K562 (cell line): ENCODE data around the gene FMOD. TPM values are rescaled to one million over a fixed set of nuclear protein-coding genes. Genes with fewer than 3 reads are reported as not detected.

Source experiments
- SMARCA5 ChIP-seq: fragments of 450-650 bp; IDR thresholded peaks from 2 replicates; pipeline ENCODE4 v1.6.1; 2016
- ZNF431 ChIP-seq: sonication (generic); formaldehyde crosslinking; IDR thresholded peaks from 2 replicates; pipeline ENCODE4 v1.8.0; 2022; ENCODE audit warnings: mild to moderate bottlenecking, missing genetic modification reagents
- ZNF507 ChIP-seq: conservative IDR thresholded peaks from 2 replicates; pipeline ENCODE4 v1.6.1; 2017; ENCODE audit warnings: missing genetic modification characterization, missing compliant biosample characterization
- polyA plus RNA-seq, 8 experiments: library from polyadenylated mRNA; depleted of rRNA in 4 of 8; stranded (reverse) in 5 of 8; unstranded in 3 of 8; fragments of >200 nt; fragmentation: Nextera tagmentation in 2 of 8; fragmentation: Illumina TruSeq in 1 of 8; extraction: Ambion mirVana in 2 of 8; extraction: Trizol in 1 of 8; gene quantifications; 2 replicates each; pipeline versions ENCODE4 v1.2.1 to v1.2.3, GENCODE V29; 2011 to 2014; ENCODE audit warnings: inconsistent platforms in 1 of 8, missing spikeins in 1 of 8
- total RNA-seq, 7 experiments: library from RNA; depleted of rRNA in 6 of 7; stranded (reverse); fragments of >200 nt in 6 of 7; fragmentation: Illumina TruSeq in 2 of 7; extraction: Trizol in 2 of 7; gene quantifications; 2 replicates each; pipeline versions ENCODE4 v1.2.1 to v1.2.3, GENCODE V29; 2011 to 2021; ENCODE audit warnings: low replicate concordance in 1 of 7
- TF ChIP-seq, protein P1 (sequence below), 2 experiments: fragments of 450-650 bp in 1 of 2; sonication (generic) in 1 of 2; formaldehyde crosslinking in 1 of 2; IDR thresholded peaks; 2 replicates each; pipeline versions ENCODE4 v1.7.1 to v1.9.0; 2016 to 2022; ENCODE audit warnings: inconsistent platforms in 1 of 2, mild to moderate bottlenecking in 1 of 2, missing genetic modification reagents in 1 of 2
- TF ChIP-seq, protein P2 (sequence below): IDR thresholded peaks from 2 replicates; pipeline ENCODE4 v1.6.1; 2011; ENCODE audit warnings: borderline replicate concordance, low read depth, mild to moderate bottlenecking, moderate library complexity, low read length; ENCODE audit not compliant: insufficient read depth, poor library complexity, severe bottlenecking
- TF ChIP-seq, protein P3 (sequence below): sonication (generic); formaldehyde crosslinking; IDR thresholded peaks from 2 replicates; pipeline ENCODE4 v1.8.0; 2023; ENCODE audit warnings: mild to moderate bottlenecking, missing genetic modification reagents
- TF ChIP-seq, protein P4 (sequence below): sonication (generic); formaldehyde crosslinking; IDR thresholded peaks from 2 replicates; pipeline ENCODE4 v1.8.0; 2022; ENCODE audit warnings: mild to moderate bottlenecking, missing genetic modification reagents

The FMOD gene
- total and polyA plus RNA-seq, 9 of the 15 experiments (the other 6 are each of a cell fraction or from before 2014, with no cell fraction given), result 0.03 to 0.13 (median 0.03) TPM; not detected in 6

DNA sequence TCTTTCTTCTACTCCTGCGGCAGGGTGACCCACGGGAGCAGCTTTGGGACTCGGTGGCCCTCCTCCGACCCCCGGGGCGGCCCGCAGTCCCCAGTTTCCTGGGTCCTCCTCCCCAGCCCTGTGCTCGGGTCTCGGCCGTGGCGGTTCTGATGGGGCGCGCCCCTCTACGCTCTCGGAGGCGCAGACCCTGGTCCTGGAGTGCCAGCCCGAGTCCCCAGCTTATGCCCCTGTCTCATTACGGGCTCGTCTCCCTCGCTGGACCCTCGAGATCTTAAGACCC lies 45.2 kb downstream of the FMOD start (continued):
- TF ChIP-seq, protein P1, sequence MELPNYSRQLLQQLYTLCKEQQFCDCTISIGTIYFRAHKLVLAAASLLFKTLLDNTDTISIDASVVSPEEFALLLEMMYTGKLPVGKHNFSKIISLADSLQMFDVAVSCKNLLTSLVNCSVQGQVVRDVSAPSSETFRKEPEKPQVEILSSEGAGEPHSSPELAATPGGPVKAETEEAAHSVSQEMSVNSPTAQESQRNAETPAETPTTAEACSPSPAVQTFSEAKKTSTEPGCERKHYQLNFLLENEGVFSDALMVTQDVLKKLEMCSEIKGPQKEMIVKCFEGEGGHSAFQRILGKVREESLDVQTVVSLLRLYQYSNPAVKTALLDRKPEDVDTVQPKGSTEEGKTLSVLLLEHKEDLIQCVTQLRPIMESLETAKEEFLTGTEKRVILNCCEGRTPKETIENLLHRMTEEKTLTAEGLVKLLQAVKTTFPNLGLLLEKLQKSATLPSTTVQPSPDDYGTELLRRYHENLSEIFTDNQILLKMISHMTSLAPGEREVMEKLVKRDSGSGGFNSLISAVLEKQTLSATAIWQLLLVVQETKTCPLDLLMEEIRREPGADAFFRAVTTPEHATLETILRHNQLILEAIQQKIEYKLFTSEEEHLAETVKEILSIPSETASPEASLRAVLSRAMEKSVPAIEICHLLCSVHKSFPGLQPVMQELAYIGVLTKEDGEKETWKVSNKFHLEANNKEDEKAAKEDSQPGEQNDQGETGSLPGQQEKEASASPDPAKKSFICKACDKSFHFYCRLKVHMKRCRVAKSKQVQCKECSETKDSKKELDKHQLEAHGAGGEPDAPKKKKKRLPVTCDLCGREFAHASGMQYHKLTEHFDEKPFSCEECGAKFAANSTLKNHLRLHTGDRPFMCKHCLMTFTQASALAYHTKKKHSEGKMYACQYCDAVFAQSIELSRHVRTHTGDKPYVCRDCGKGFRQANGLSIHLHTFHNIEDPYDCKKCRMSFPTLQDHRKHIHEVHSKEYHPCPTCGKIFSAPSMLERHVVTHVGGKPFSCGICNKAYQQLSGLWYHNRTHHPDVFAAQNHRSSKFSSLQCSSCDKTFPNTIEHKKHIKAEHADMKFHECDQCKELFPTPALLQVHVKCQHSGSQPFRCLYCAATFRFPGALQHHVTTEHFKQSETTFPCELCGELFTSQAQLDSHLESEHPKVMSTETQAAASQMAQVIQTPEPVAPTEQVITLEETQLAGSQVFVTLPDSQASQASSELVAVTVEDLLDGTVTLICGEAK (IDR thresholded peaks at IDR 0.05), result peak; percentile 47
- TF ChIP-seq, protein P1 (CRISPR knock-in tag; IDR thresholded peaks at IDR 0.05), result no peak
- TF ChIP-seq, protein P2, sequence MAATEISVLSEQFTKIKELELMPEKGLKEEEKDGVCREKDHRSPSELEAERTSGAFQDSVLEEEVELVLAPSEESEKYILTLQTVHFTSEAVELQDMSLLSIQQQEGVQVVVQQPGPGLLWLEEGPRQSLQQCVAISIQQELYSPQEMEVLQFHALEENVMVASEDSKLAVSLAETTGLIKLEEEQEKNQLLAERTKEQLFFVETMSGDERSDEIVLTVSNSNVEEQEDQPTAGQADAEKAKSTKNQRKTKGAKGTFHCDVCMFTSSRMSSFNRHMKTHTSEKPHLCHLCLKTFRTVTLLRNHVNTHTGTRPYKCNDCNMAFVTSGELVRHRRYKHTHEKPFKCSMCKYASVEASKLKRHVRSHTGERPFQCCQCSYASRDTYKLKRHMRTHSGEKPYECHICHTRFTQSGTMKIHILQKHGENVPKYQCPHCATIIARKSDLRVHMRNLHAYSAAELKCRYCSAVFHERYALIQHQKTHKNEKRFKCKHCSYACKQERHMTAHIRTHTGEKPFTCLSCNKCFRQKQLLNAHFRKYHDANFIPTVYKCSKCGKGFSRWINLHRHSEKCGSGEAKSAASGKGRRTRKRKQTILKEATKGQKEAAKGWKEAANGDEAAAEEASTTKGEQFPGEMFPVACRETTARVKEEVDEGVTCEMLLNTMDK, result no peak
- TF ChIP-seq SMARCA5, result no peak
- 0 out of 2 replicates have a peak, but pooled peaks have one; percentile 38 for TF ChIP-seq ZNF431 (CRISPR knock-in tag)
- TF ChIP-seq, protein P3, sequence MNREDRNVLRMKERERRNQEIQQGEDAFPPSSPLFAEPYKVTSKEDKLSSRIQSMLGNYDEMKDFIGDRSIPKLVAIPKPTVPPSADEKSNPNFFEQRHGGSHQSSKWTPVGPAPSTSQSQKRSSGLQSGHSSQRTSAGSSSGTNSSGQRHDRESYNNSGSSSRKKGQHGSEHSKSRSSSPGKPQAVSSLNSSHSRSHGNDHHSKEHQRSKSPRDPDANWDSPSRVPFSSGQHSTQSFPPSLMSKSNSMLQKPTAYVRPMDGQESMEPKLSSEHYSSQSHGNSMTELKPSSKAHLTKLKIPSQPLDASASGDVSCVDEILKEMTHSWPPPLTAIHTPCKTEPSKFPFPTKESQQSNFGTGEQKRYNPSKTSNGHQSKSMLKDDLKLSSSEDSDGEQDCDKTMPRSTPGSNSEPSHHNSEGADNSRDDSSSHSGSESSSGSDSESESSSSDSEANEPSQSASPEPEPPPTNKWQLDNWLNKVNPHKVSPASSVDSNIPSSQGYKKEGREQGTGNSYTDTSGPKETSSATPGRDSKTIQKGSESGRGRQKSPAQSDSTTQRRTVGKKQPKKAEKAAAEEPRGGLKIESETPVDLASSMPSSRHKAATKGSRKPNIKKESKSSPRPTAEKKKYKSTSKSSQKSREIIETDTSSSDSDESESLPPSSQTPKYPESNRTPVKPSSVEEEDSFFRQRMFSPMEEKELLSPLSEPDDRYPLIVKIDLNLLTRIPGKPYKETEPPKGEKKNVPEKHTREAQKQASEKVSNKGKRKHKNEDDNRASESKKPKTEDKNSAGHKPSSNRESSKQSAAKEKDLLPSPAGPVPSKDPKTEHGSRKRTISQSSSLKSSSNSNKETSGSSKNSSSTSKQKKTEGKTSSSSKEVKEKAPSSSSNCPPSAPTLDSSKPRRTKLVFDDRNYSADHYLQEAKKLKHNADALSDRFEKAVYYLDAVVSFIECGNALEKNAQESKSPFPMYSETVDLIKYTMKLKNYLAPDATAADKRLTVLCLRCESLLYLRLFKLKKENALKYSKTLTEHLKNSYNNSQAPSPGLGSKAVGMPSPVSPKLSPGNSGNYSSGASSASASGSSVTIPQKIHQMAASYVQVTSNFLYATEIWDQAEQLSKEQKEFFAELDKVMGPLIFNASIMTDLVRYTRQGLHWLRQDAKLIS (CRISPR knock-in tag), result peak; percentile 75; the same call in 1 of the 2 replicates
- TF ChIP-seq, protein P4, sequence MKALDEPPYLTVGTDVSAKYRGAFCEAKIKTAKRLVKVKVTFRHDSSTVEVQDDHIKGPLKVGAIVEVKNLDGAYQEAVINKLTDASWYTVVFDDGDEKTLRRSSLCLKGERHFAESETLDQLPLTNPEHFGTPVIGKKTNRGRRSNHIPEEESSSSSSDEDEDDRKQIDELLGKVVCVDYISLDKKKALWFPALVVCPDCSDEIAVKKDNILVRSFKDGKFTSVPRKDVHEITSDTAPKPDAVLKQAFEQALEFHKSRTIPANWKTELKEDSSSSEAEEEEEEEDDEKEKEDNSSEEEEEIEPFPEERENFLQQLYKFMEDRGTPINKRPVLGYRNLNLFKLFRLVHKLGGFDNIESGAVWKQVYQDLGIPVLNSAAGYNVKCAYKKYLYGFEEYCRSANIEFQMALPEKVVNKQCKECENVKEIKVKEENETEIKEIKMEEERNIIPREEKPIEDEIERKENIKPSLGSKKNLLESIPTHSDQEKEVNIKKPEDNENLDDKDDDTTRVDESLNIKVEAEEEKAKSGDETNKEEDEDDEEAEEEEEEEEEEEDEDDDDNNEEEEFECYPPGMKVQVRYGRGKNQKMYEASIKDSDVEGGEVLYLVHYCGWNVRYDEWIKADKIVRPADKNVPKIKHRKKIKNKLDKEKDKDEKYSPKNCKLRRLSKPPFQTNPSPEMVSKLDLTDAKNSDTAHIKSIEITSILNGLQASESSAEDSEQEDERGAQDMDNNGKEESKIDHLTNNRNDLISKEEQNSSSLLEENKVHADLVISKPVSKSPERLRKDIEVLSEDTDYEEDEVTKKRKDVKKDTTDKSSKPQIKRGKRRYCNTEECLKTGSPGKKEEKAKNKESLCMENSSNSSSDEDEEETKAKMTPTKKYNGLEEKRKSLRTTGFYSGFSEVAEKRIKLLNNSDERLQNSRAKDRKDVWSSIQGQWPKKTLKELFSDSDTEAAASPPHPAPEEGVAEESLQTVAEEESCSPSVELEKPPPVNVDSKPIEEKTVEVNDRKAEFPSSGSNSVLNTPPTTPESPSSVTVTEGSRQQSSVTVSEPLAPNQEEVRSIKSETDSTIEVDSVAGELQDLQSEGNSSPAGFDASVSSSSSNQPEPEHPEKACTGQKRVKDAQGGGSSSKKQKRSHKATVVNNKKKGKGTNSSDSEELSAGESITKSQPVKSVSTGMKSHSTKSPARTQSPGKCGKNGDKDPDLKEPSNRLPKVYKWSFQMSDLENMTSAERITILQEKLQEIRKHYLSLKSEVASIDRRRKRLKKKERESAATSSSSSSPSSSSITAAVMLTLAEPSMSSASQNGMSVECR (CRISPR knock-in tag), result peak; percentile 88
- no peak for TF ChIP-seq ZNF507
